HK-2 (cell line): ENCODE measurements around the gene MESP2.

Source experiments
- DNase-seq: peaks from one replicate; pipeline ENCODE4 v3.0.0-alpha.2; 2018; ENCODE audit not compliant: unreplicated experiment

The MESP2 gene

GRCh38 chr15:89755701-89756100, 20.4 kb upstream of the MESP2 start:
- no peak for DNase-seq

GRCh38 chr15:89756897-89757296, 19.2 kb upstream of the MESP2 start:
- DNase-seq, result no peak

- no peak for DNase-seq
These were observed 17.8 kb upstream of the MESP2 start for GRCh38 chr15:89758283-89758682.

GRCh38 chr15:89758981-89759380, 17.2 kb upstream of the MESP2 start:
- DNase-seq, result no peak

GRCh38 chr15:89759835-89760234, 16.3 kb upstream of the MESP2 start:
- DNase-seq, result no peak

- peak; percentile 81 for DNase-seq
These were observed 15.7 kb upstream of the MESP2 start for GRCh38 chr15:89760303-89761008.

- no peak for DNase-seq
These were observed 14.9 kb upstream of the MESP2 start for GRCh38 chr15:89761009-89761831.

GRCh38 chr15:89761929-89762328, 14.2 kb upstream of the MESP2 start:
- DNase-seq, result no peak

- DNase-seq, result no peak
These were observed 10.4 kb upstream of the MESP2 start for GRCh38 chr15:89765694-89766093.

GRCh38 chr15:89766357-89767311, 9.5 kb upstream of the MESP2 start:
- DNase-seq, result no peak

- no peak for DNase-seq
These were observed 8.7 kb upstream of the MESP2 start for GRCh38 chr15:89767411-89767915.

- no peak for DNase-seq
These were observed 8.0 kb upstream of the MESP2 start for GRCh38 chr15:89768071-89768500.

GRCh38 chr15:89769366-89769765, 6.8 kb upstream of the MESP2 start:
- DNase-seq, result no peak

- no peak for DNase-seq
These were observed 6.1 kb upstream of the MESP2 start for GRCh38 chr15:89770041-89770440.

- DNase-seq, result no peak
These were observed 3.1 kb upstream of the MESP2 start for GRCh38 chr15:89772932-89773583.

- no peak for DNase-seq
These were observed 1.6 kb upstream of the MESP2 start for GRCh38 chr15:89774492-89774891.

- no peak for DNase-seq
These were observed 317 bp upstream of the MESP2 start for GRCh38 chr15:89775815-89776214.

GRCh38 chr15:89777073-89777751, 1.1 kb downstream of the MESP2 start:
- no peak for DNase-seq

- no peak for DNase-seq
These were observed 1.7 kb downstream of the MESP2 start for GRCh38 chr15:89777782-89778380.

- DNase-seq, result no peak
These were observed 2.7 kb downstream of the MESP2 start for GRCh38 chr15:89778861-89779260.
